SHP77 treated with DMSO at 0.1 percent for 48 hours (cell line): ENCODE measurements around the gene ARL17B.
"Not testable (repeated sequence)": the region's sequence is repeated elsewhere in the genome, so short reads cannot be mapped to it uniquely, and the experiment has no call there.

Experiments
- DNase-seq: peaks from one replicate; lab custom pipeline; 2025; lab: John Stamatoyannopoulos, UW

ARL17B gene

DNA sequence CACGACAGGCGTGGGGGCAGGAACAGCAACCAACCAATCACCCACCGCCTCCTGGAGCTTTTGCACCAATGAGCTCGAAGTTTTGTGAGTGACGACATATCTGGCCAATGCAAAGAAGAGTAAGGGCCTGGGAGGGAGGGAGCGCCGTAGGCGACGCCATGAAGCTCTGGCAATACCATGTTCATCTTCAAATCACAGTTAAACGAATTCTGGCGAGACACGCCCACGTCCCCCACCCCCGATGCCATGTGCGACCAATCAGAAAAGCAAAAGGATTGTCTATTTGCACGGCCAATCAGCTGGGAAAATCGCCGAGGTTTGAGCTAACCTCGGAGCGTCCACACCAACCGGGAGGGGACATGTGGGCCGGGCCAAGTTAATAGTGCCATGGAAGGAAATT is at the start of gene ARL17B:
TSS of gene ARL17B (minus strand) at position 12 of the 400 bp plus-strand sequence. CDS start 3,369 bp downstream, outside the sequence.
- not testable (repeated sequence) for DNase-seq

DNA sequence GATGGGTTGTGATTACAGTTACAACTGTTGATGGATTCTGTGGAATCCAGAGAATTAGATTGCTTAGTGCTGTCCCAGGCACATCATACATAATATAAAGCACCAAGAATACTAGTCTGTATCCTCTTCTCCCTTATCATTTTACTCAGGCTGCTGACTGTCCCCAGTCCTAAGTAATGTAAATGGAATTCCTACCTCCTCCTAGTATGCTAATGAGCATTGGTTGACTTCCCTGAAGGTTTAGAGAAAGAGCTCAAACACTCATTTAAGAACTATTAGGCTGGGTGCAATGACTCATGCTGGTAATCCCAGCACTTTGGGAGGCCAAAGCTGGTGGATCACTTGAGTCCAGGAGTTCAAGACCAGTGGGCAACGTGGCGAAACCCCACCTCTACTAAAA is 48.3 kb upstream of the ARL17B start:
- DNase-seq, result not testable (repeated sequence)

DNA sequence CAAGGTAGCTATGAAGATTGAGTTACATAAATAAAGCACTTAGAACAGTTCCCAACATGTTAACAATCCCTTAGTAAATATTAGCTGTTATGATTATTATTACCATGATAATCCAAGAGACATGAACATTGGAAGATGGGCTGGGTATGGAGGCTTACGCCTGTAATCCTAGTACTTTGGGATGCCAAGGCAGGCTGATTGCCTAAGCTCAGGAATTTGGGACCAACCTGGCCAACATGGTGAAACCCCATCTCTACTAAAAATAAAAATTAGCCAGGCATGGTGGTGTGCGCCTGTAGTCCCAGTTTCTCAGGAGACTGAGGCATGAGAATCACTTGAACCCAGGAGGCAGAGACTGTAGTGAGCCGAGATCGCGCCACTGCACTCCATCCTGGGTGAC is 45.6 kb upstream of the ARL17B start:
- not testable (repeated sequence) for DNase-seq

DNA sequence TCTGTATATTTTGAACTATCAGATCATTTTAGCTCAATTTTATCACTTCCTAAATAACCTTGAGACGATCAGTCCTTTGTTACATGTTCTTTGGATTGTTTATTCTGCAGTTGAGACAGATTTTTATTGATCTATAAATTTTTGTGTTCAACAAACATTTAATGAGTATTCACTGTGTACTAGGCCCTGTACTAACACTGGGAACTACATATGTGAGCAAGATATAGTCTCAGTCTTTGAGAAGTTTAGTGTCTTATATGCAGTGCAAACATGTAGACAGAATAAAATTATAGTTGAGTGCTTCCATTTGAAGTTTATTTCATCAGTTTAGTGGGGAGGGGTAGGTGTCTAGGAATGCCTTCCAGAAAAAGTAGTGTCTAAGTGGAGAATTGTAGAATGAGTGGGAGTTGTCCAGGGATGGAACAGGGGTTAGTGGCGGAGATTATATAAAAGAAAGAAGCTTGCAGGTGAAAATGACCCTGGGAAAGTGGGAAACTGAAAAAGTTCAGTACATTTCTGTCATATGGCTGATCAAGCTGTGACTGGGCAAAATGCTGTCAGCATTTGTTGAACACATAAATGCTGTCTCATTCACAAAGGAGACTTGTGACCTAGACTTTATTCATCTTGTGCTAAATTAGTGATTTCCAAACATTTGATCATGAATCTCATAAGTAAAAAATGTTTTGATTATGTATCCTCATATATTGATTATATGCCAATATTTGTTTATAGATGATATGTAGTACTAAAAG is 39.6 kb upstream of the ARL17B start:
- DNase-seq, result not testable (repeated sequence)

DNA sequence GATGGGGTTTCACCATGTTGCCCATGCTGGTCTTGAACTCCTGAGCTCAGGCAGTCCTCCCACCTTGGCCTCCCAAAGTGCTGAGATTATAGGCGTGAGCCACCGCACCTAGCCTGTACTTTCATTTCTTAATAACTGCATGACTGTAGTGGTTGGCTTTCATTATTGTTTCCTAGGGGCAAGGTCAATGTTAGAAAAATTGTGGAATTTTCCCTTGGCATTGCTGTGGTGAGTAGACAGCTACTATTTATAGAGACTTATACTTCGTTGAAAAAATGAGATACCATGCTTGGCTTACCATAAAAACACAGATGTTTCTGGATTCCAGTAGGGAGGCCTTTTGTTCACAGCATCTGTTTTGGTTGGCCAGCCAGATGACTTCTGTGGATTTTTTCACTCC is 39.0 kb upstream of the ARL17B start:
- not testable (repeated sequence) for DNase-seq

DNA sequence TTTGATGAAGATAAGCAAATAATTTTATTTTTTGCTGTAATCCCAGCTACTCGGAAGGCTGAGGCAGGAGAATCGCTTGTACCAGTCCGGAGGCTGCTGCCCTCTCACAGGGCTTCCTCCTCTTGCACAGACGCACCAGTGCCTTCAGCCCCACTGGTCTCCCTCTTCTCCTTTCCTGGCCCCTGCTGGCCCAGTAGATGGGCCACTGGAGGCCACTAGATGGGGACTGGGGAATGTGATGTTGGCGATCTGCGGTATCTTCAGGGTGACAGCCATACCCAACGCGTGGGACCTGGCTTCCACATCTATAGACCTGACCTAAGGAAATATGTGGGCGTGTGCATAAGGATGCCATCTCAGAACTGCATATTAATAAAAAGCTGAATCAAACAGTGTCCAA is 38.4 kb upstream of the ARL17B start:
- not testable (repeated sequence) for DNase-seq

DNA sequence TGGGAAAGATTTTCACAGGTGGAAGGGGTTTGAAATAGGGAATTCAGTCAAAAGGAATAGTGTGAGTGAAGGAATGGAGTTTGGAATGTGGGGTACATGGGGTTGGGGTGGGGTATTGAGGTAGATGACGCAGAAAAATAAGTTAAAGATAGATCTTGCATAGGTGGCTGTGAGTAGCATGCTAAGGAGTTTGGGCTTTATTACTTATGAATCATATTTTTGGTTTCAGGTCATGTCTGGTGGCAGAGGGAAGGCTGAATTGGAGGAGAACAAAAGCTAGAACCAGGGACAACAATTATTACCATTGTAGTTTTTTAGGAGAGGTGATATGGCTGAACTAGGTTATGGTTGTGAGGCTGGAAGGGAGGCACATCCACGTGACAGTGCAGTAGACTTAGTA is 34.7 kb upstream of the ARL17B start:
- DNase-seq, result not testable (repeated sequence)

DNA sequence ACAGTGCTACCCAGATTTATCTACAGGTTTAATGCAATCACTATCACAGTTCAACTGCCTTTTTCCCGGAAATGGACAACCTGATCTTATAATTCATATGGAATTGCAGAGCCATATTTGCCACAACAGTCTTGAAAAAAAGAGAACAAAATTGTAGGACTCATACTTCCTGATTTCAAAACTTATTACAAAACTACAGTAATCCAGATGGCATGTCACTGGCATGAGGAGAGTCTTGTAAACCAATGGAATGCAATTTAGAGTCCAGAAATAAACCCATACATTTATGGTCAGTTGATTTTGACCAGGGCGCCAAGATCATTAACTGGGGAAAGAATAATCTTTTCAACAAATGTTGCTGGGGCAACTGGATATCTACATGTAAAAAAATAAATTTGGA is 32.1 kb upstream of the ARL17B start:
- DNase-seq, result not testable (repeated sequence)

DNA sequence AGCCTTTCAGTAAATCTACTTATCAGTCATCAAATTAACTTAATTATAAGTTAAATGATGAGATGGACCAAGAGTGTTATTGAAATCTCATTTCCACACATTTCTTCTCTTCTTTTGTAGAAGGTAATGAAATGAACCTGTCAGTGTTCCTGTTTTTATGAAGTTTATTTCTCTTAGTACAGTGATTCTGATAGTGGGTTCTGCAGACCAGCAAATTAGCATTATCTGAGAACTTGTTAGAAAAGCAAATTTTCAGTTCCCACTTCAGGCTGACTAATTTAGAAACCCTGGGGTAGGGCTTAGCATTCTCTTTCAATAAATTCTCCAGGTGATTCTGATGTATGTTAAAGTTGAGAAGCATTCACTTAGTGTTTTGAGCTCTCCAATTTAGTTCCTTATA is 23.9 kb upstream of the ARL17B start:
- DNase-seq, result not testable (repeated sequence)

DNA sequence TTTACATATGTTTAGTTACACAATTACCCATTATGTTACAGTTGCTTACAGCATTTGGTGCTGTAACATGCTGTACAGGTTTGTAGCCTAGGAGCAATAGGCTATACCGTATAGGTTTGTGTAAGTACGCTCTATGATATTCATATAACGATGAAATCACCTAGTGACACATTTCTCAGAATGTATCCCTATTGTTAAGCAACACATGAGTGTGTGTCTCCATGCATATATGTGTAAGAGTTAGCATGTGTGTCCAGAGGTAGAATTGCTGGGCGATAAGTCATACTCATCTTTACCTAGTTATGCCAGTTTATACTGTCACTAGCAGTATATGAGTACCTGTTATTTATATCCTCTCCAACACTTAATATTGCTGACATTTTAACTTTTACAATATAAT is 21.6 kb upstream of the ARL17B start:
- not testable (repeated sequence) for DNase-seq

DNA sequence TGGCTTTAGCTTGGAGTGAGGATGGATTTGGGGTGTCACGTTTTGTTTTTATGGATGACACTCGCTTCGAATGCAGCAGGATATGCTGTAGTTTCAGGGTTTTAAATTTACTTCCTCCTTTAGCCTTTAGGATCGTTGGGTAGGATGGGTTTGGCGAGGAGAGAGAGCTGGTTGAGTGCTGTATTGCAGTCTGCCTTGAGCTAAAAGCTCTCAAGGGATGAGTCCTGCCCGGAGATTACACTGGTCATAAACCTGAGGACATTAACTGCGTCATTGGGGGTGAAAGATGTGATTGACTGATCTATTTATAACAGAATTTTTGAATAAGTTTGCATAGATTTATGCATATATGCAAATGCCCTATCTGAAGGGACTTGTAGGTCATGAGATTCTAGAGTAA is 11.9 kb upstream of the ARL17B start:
- DNase-seq, result not testable (repeated sequence)

DNA sequence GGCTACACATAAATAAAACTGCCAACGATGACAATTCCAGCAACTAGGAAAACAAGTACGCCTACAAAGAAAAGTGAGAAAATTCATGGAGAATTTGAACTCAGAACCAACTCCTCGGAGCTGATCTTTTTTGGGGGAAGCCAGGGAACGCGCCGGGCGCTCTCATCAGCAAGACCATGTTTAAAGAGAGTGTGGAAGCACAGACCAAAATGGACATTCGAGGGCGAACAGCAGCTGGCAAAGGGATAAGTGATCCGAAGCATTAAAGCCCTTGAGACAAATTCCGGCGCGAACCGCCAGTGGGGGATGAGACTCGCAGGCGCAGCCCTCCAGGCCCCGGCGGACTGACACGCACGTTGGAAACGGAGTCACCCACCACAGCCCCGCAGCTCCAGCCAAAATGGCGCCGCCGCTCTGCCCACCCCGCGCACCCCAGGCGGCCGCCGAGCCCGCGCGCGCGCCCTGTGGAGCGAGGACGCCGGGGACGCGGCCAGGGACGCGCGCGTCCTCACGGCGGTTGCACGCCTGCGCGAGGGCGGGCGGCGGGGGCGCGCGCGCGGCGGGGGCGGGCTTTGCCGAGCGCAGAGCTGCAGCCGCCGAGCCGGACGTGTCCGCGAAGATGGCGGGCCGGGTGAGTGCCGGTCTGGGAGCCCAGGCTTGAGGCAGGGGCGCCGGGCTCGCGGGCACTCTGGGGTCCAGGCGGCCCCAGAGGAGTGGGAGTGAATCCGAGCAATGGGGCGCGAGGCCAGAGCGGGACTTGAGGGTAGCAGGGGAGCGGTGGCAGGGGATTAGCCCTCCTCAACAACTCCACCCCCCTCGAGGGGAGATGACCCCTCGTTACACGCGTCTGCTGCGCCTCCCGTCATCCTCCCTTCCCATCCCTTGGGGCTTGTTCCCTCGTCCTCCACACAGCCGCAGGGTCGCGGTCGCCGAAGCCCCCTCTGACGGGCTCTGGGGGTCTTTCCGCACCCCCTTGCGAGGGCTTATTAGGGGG is 11.0 kb upstream of the ARL17B start:
- DNase-seq, result not testable (repeated sequence)

DNA sequence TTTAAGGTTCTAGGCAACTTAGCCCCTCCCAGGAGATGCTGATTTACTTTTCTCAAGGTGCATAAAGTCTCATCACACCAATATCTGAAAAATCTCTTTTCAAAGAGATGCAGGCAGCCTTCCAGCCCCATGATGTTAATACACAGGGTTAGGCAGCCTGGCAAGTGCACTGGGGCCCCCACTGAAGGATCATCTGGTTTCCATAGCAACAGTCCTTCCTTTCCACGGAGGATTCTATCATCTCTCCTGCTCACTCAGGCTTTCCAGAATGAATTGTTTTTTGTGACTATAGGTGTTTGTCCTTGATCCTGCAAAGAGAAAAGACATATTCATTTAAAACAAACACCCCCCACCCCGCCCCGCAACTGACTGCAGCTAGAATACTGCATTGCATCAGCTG is 6.0 kb upstream of the ARL17B start:
- not testable (repeated sequence) for DNase-seq

DNA sequence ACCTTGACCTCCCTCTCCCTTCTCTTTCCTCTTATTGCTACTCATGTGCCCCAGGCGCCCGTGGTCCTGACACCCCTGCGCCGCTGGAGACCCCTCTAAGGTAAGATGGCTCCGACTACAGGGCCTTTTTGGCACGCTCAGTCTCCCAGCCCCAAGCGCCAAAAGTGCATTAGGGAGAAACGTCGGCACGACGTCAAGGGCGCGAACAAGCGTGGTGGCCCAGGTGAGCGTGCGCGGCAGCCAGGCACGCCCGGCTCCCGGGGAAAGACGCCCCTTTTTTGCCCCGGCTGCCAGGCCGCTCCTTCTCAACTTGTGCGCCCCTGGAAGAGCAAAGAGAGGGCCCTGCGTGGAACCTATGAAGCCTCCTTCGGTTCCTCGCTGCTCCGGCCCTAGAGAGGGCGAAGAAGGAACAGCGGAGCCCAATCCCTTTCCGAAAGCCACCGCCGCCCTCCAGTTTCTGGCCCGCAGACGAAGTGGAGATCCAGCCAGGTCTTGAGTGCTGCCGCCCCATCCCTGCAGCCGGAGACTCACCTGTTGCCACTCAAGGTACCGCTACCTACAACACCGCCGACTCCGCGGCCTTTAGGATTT is 326 bp downstream of the ARL17B start:
- DNase-seq, result not testable (repeated sequence)

DNA sequence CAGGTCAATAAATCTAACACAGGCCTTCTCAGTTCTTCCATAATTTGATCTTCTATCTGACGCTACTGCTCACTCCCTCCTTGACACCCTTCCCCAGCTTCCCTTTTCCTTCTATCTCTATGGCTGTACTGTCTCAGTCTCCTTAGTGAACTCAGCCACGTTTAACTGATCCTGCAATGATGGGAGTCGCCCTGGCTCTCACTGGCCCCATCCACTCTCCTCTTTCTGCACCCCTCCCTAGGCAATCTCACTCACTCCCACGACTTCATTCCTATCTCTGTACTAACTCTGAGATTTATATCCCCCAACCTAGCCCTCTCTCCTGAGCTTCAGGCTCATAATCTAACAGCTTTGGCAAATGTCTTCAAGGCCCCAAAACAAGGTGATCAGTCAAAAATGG is 7.7 kb downstream of the ARL17B start:
- DNase-seq, result not testable (repeated sequence)

DNA sequence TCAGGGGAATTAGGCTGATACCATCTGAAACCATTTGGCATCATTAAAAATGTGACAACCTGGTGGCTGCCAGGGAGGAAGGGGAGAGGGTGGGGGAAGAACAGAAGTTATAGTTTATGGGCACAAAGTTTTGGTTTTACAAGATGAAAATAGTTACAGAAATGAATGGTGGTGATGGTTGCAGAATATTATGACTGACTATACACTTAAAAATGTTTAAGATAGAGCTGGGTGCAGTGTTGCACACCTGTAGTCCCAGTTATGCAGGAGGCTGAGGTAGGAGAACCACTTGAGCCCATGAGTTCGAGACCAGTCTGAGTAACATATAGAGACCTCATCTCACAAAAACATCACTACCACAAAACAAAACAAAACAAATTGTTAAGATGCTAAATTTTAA is 12.5 kb downstream of the ARL17B start:
- not testable (repeated sequence) for DNase-seq

DNA sequence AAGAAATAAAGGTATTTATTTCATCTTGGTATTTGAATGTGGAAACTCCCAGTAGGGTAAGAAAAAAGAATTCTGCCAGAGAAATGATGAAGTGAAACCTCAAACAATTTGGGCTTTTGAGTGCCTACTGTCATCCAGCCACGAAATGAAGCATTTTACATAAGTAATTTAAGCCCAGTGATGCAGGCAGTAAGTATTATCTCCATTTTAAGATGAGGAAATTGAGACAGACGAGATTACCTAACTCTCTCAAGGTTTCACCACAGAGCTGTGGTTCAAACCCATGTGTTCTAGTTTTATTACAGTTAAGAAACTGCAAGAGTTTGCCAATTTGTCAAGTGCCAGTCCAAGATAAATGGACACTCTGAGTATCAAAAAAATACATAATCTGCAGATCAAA is 13.2 kb downstream of the ARL17B start:
- not testable (repeated sequence) for DNase-seq

DNA sequence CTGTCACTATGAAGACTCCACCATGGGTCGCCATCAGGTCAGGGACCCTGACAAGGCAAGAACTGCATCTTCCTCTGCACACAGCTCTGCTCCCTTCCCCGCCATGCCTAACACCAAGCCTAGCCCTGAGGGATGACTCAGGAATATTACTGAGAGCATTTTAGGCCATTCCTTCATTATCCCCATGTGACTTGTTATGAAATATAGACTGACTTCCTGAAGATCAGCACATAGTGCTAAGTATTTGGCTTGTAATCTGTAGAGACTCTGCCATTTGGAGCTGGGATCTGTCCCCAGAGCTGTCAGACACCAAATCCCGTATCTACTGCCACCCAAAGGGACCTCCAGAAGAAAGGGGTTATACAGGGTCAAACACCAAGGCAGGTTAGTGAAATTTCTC is 19.4 kb downstream of the ARL17B start:
- DNase-seq, result not testable (repeated sequence)

DNA sequence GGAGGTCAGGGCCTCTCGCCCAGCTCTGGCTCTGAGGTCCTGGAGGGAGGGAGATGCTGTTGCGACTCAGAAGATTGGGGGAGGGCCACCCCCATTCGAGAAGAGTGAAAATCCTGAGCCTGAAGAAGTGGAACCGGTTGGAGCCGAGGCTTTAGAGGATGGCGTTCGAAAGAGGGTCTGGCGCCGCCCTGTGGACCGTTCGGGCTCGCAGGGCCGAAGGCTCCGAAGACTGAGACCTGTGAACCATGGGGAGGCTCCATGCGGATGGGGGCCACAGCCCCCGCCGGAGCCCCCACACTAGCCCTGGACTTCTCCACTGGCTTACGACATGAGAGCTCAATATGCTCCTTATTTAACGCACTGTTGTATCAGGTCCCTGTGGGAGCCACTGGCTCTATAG is 20.3 kb downstream of the ARL17B start:
- not testable (repeated sequence) for DNase-seq

DNA sequence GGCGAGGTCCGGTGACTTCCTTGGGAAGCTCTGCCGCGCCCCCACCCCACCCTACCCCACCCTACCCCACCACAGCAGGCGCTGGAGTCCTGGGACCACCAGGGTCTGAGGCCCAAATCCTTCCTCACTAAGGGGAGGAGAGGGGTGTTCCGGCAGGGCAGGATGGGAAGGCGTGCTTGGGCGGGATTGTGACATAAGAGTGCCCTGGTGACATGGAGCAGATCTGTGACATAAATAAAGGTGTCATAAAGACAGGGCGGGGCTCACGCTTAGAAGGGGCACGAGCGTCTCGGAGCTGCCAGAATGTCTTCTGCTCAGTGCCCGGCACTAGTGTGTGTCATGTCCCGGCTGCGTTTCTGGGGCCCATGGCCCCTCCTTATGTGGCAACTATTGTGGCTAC is 66.7 kb downstream of the ARL17B start, which contains the start of gene LRRC37A:
TSS of gene LRRC37A (plus strand) at position 301 of the 400 bp plus-strand sequence. CDS start at position 304, 3 bp downstream.
- not testable (repeated sequence) for DNase-seq

DNA sequence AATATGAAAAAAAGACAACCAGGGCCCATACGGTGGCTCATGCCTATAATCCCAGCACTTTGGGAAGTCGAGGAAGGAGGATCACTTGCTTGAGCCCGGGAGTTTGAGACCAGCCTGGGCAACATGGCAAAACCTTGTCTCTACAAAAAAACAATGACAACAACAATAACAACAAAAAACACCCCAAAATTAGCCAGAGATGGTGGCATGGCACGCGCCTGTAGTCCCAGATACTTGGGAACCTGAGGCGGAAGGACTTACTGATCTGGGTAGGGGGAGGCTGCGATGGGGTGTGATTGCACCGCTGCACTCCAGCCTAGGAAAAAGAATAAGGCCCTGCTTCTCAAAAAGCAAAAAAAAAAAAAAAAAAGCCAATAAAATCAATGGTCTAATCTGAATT is 69.9 kb downstream of the ARL17B start:
- not testable (repeated sequence) for DNase-seq

DNA sequence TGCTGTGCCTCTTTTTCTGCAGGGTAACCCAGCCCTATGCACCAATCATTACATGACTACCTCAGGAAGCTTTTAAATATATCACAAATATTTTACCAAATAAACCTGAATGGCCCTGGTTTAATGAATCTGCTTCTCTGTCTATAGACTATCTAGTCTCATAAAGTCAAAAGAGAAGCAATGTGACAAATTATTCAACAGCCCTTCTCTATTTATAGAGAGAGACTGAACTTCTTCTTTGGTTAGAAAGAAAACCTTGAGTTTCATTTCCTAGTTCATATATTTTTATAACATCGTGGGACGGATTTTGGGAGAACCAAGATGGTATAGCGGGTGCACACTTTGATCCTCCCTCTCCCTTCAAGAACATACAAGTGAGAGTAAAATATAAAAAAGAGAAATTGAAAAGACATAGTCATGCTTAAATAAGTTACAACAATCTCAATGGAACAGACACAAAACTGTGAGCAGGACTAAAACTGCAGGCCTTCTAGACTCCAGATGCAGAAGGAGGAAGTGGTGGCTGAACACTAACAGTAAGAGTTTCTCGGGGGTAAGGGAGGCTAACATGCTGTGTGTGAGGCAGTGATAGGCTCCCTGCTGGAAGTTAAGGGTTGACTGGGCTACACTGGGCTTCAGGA is 70.5 kb downstream of the ARL17B start:
- not testable (repeated sequence) for DNase-seq
